Neuronal stem cell (in vitro differentiated cells): ENCODE data around the gene TSPAN9.

Source experiments
- DNase-seq: peaks from one replicate; pipeline ENCODE4 v3.0.0-alpha.2; 2013; ENCODE audit warnings: low spot score
- H2AFZ ChIP-seq: one replicate; pipeline ENCODE4 v1.6.1; 2013; ENCODE audit warnings: mild to moderate bottlenecking, low read length, inconsistent platforms
- H2AK5ac ChIP-seq: 2 replicates; pipeline ENCODE4 v1.6.1; 2013; ENCODE audit warnings: low read depth, mild to moderate bottlenecking, inconsistent platforms, low read length, moderate library complexity, mixed read lengths
- H2BK120ac ChIP-seq: 2 replicates; pipeline ENCODE4 v1.6.1; 2013; ENCODE audit warnings: low read depth, mild to moderate bottlenecking, inconsistent platforms, low read length, moderate library complexity, mixed read lengths
- H2BK12ac ChIP-seq: one replicate; pipeline ENCODE4 v1.6.1; 2013; ENCODE audit warnings: low read length, inconsistent platforms
- H2BK15ac ChIP-seq: 2 replicates; pipeline ENCODE4 v1.6.1; 2013; ENCODE audit warnings: mild to moderate bottlenecking, low read length, inconsistent platforms, mixed read lengths
- H2BK5ac ChIP-seq: one replicate; pipeline ENCODE4 v1.6.1; 2013; ENCODE audit warnings: inconsistent platforms, mild to moderate bottlenecking, low read length, moderate library complexity
- H3K14ac ChIP-seq: one replicate; pipeline ENCODE4 v1.6.1; 2013; ENCODE audit warnings: low read length, inconsistent platforms
- H3K18ac ChIP-seq: 2 replicates; pipeline ENCODE4 v1.6.1; 2013; ENCODE audit warnings: low read length, inconsistent platforms
- H3K23ac ChIP-seq: 2 replicates; pipeline ENCODE4 v1.6.1; 2013; ENCODE audit warnings: low read depth, mild to moderate bottlenecking, mixed read lengths, low read length, inconsistent platforms; ENCODE audit not compliant: poor library complexity
- H3K27ac ChIP-seq: replicated peaks from 3 replicates; pipeline ENCODE4 v1.5.1; 2013; ENCODE audit warnings: low read length, inconsistent platforms
- H3K27me3 ChIP-seq, 3 experiments: 2 replicates each; pipeline ENCODE4 v1.6.1; 2013; ENCODE audit warnings: low read length in 3 of 3, mild to moderate bottlenecking in 2 of 3, inconsistent platforms in 1 of 3, low read depth in 1 of 3, mixed read lengths in 1 of 3, moderate library complexity in 1 of 3; ENCODE audit not compliant: control insufficient read depth in 3 of 3, insufficient read depth in 3 of 3
- H3K36me3 ChIP-seq, 2 donors: replicated peaks in 1 of 2; 2 replicates each; pipeline ENCODE4 v1.6.1; 2013; ENCODE audit warnings: low read length in 2 of 2; ENCODE audit not compliant: control insufficient read depth in 2 of 2, insufficient read depth in 2 of 2
- H3K4ac ChIP-seq: 2 replicates; pipeline ENCODE4 v1.6.1; 2013; ENCODE audit warnings: inconsistent platforms, mild to moderate bottlenecking, low read length, moderate library complexity
- H3K4me1 ChIP-seq, 2 donors: 1 replicate in 1 of 2; 2 replicates in 1 of 2; pipeline ENCODE4 v1.6.1; 2013; ENCODE audit warnings: low read length in 2 of 2, low read depth in 1 of 2; ENCODE audit not compliant: control insufficient read depth in 2 of 2, insufficient read depth in 1 of 2
- H3K4me2 ChIP-seq: one replicate; pipeline ENCODE4 v1.6.1; 2013; ENCODE audit warnings: mild to moderate bottlenecking, low read length, inconsistent platforms; ENCODE audit not compliant: insufficient read depth, poor library complexity, severe bottlenecking
- H3K4me3 ChIP-seq, 2 donors: 2 replicates each; pipeline ENCODE4 v1.5.1; 2013; ENCODE audit warnings: low read length in 2 of 2, mild to moderate bottlenecking in 2 of 2, inconsistent platforms in 1 of 2, moderate library complexity in 1 of 2
- H3K79me1 ChIP-seq: one replicate; pipeline ENCODE4 v1.6.1; 2013; ENCODE audit warnings: low read depth, mild to moderate bottlenecking, inconsistent platforms, low read length, moderate library complexity
- H3K9ac ChIP-seq: one replicate; pipeline ENCODE4 v1.6.1; 2013; ENCODE audit warnings: mild to moderate bottlenecking, low read depth, low read length, inconsistent platforms; ENCODE audit not compliant: poor library complexity
- H3K9me3 ChIP-seq, 2 donors: replicated peaks in 1 of 2; 2 replicates each; pipeline versions ENCODE3 to v1.6.1; 2013; ENCODE audit warnings: low read length in 2 of 2, mild to moderate bottlenecking in 2 of 2, inconsistent platforms in 1 of 2, low read depth in 1 of 2, mixed read lengths in 1 of 2, moderate library complexity in 1 of 2; ENCODE audit not compliant: control insufficient read depth in 2 of 2, insufficient read depth in 1 of 2
- H4K8ac ChIP-seq: one replicate; pipeline ENCODE4 v1.6.1; 2013; ENCODE audit warnings: low read depth, mild to moderate bottlenecking, inconsistent platforms, low read length, moderate library complexity
- H4K91ac ChIP-seq: one replicate; pipeline ENCODE4 v1.6.1; 2013; ENCODE audit warnings: low read length, low read depth, mild to moderate bottlenecking, inconsistent platforms; ENCODE audit not compliant: poor library complexity
- WGBS, 2 donors: extraction: QIAGEN DNeasy Blood & Tissue Kit; methylation state at CpG; one replicate each; pipeline ENCODE4 v1.1.7; 2013; ENCODE audit warnings: missing lambda C conversion rate in 2 of 2, mixed read lengths in 1 of 2; ENCODE audit not compliant: insufficient read length in 2 of 2, insufficient replicate concordance in 1 of 2; ENCODE audit errors: extremely low coverage in 2 of 2; 5-methylcytosine and 5-hydroxymethylcytosine counted together

The TSPAN9 gene

GRCh38 chr12:3201339-3202051 is 124.3 kb downstream of the TSPAN9 start:
- Histone ChIP-seq H3K4ac (no peak overlapping the region), H4K8ac (no peak overlapping the region), H2BK120ac (no peak overlapping the region), H2BK12ac (no peak overlapping the region), H3K36me3 (peaks cover 0 to 2% of the 10 kb centered on the region in 2 donors), H3K14ac (no peak overlapping the region), H2AFZ (peak overlapping the region; percentile 91), H3K4me3 (peak overlapping the region; percentile 38 to 70), H3K27ac (no peak overlapping the region), H2BK5ac (no peak overlapping the region), H3K9me3 (peaks cover 0 to 2% of the 10 kb centered on the region in 2 donors), H2BK15ac (no peak overlapping the region), H3K27me3 (peaks cover 0 to 35% (median 18%) of the 10 kb centered on the region in 3 experiments), H3K9ac (peak overlapping the region; percentile 14), H3K4me2 (peak overlapping the region; percentile 99), H3K79me1 (no peaks in the 10 kb centered on the region), H4K91ac (no peak overlapping the region), H3K18ac (no peak overlapping the region), H3K23ac (no peak overlapping the region), H2AK5ac (no peak overlapping the region), H3K4me1 (peaks cover 15 to 23% of the 10 kb centered on the region in 2 donors)
- no peak for DNase-seq
- WGBS, 2 donors, result no CpG with 5 or more reads among the region's 10 CpGs

- Histone ChIP-seq H2AFZ (no peak overlapping the region), H3K23ac (no peak overlapping the region), H3K79me1 (no peaks in the 10 kb centered on the region), H3K18ac (peak overlapping the region; percentile 15), H2BK120ac (no peak overlapping the region), H3K9me3 (peaks cover 0 to 2% of the 10 kb centered on the region in 2 donors), H2BK12ac (no peak overlapping the region), H4K8ac (no peak overlapping the region), H3K14ac (no peak overlapping the region), H3K4me3 (no peak overlapping the region), H3K4ac (no peak overlapping the region), H3K9ac (peak overlapping the region; percentile 14), H3K36me3 (peaks cover 0 to 2% of the 10 kb centered on the region in 2 donors), H3K27ac (no peak overlapping the region), H2BK15ac (no peak overlapping the region), H3K27me3 (peaks cover 0 to 35% (median 18%) of the 10 kb centered on the region in 3 experiments), H2BK5ac (no peak overlapping the region), H3K4me2 (no peak overlapping the region), H3K4me1 (peaks cover 15 to 27% of the 10 kb centered on the region in 2 donors), H2AK5ac (no peak overlapping the region), H4K91ac (no peak overlapping the region)
- WGBS, 2 donors, result no CpG with 5 or more reads among the region's 11 CpGs
- no peak for DNase-seq
Measured at GRCh38 chr12:3202096-3202495, 124.9 kb downstream of the TSPAN9 start.

DNA sequence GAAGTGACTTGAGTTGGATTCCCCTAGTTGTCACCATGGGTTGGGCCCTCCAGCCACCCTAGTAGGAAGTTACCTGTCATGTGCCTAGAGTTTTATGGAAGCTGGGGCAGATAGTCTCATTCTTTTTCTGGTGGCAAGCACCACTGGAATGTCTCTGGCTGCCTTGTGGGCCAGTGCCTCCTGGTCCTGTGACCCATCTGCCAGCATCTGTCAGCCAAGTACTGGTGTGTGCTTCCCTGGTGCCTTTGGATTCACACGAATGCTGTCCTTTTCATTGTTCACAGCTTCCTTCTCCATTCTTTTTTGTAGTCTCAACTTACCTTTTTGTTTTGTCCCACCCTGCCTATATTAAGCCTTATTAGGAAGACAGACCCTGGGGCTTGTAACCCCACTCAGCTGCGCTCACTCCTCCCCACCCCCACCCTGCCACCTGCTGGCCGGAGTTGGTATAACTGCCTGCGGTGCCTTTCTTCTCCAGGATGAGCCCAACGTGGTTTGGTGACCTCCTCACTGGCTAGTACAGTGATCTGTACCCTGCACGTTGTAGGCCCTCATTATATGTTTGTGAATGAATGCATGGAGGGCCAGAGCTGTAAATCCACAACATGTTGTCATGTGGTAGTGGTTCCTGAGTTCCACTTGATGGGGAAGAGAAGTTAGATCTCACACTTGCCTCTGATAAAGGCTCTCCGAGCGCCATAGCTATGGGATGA is 125.7 kb downstream of the TSPAN9 start:
- Histone ChIP-seq H3K36me3 (peaks cover 0 to 2% of the 10 kb centered on the region in 2 donors), H3K4ac (no peak overlapping the region), H3K4me3 (no peak overlapping the region), H3K4me1 (peaks cover 15 to 35% of the 10 kb centered on the region in 2 donors), H2BK5ac (no peak overlapping the region), H3K79me1 (no peaks in the 10 kb centered on the region), H3K27me3 (peaks cover 0 to 35% (median 18%) of the 10 kb centered on the region in 3 experiments), H4K8ac (peak overlapping the region; percentile 29), H2BK120ac (no peak overlapping the region), H3K23ac (no peak overlapping the region), H3K4me2 (no peak overlapping the region), H2AK5ac (no peak overlapping the region), H2BK15ac (no peak overlapping the region), H3K18ac (peak overlapping the region; percentile 73), H3K9me3 (peaks cover 0 to 2% of the 10 kb centered on the region in 2 donors), H2AFZ (no peak overlapping the region), H3K14ac (no peak overlapping the region), H4K91ac (no peak overlapping the region), H2BK12ac (no peak overlapping the region), H3K27ac (no peak overlapping the region), H3K9ac (no peak overlapping the region)
- no CpG with 5 or more reads among the region's 8 CpGs for WGBS, 2 donors
- DNase-seq, result peak; percentile 66

DNA sequence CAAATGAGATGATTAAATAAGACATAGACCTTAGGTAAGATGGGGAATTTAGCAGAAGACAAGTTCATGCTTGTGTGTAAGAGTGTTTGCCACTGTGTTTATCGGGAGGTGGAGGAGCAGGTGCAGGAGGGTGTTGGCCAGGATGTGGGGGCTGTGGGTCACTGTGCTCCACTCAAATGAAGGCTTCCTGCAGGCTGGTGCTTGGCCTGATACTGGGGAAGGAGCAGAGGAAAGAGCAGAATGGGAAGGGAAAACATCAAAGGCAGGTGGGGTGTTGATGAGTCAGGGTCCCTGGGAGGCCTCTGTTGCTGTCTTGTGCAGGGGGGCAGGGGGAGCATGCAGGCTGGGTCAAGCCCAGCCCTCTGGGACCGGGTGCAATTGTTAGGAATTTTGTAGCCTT is 126.5 kb downstream of the TSPAN9 start:
- H2AK5ac ChIP-seq, result no peak overlapping the region
- H3K9ac ChIP-seq, result peak overlapping the region; percentile 1
- WGBS, 2 donors, result no CpG with 5 or more reads among the region's 2 CpGs
- no peak overlapping the region for H3K27ac ChIP-seq
- no peak overlapping the region for H2BK120ac ChIP-seq
- peaks cover 0 to 2% of the 10 kb centered on the region in 2 donors for H3K9me3 ChIP-seq
- peaks cover 15 to 36% of the 10 kb centered on the region in 2 donors for H3K4me1 ChIP-seq
- H3K14ac ChIP-seq, result no peak overlapping the region
- no peak overlapping the region for H4K91ac ChIP-seq
- H3K36me3 ChIP-seq, result peaks cover 0 to 2% of the 10 kb centered on the region in 2 donors
- no peak for DNase-seq
- H2BK12ac ChIP-seq, result no peak overlapping the region
- H2BK15ac ChIP-seq, result no peak overlapping the region
- H3K79me1 ChIP-seq, result no peaks in the 10 kb centered on the region
- no peak overlapping the region for H2BK5ac ChIP-seq
- H3K4ac ChIP-seq, result no peak overlapping the region
- H3K4me3 ChIP-seq, result no peak overlapping the region
- H4K8ac ChIP-seq, result no peak overlapping the region
- no peak overlapping the region for H2AFZ ChIP-seq
- H3K23ac ChIP-seq, result no peak overlapping the region
- H3K18ac ChIP-seq, result no peak overlapping the region
- no peak overlapping the region for H3K4me2 ChIP-seq
- H3K27me3 ChIP-seq, result peaks cover 0 to 35% (median 18%) of the 10 kb centered on the region in 3 experiments
